WTC11 (cell line): ENCODE measurements around the gene SLC13A4. TPM values are rescaled to one million over a fixed set of nuclear protein-coding genes. Genes with fewer than 3 reads are reported as not detected.
"Not testable (repeated sequence)": the region's sequence is repeated elsewhere in the genome, so short reads cannot be mapped to it uniquely, and the experiment has no call there.

Experiments used
- ATAC-seq: fragments of 200-7000 bp; cut with Tn5 transposase; 2 replicates; pipeline ENCODE4 v1.10.0; 2021; ENCODE audit warnings: mild to moderate bottlenecking, moderate library complexity
- CTCF ChIA-PET: fragments of 300-600 bp; sonication (Branson Sonifier 250); formaldehyde crosslinking; loops from one replicate; lab custom pipeline; 2021; ENCODE audit warnings: antibody characterized with exemption; lab: Charles Lee
- POLR2A ChIA-PET: fragments of 350-600 bp; sonication (Branson Sonifier 250); formaldehyde crosslinking; loops from one replicate; lab custom pipeline; 2021; ENCODE audit warnings: antibody characterized with exemption; lab: Charles Lee
- DNase-seq: peaks from one replicate; pipeline ENCODE4 v3.0.0; 2021; ENCODE audit warnings: low spot score
- H3K27ac Mint-ChIP-seq: 2 replicates; pipeline ENCODE4 v1.8.0; 2021; ENCODE audit warnings: mixed read lengths
- H3K27me3 Mint-ChIP-seq: 2 replicates; pipeline ENCODE4 v1.8.0; 2021; ENCODE audit warnings: low read depth, mild to moderate bottlenecking, moderate library complexity, mixed read lengths
- H3K36me3 Mint-ChIP-seq: 2 replicates; pipeline ENCODE4 v1.8.0; 2021; ENCODE audit warnings: mixed read lengths
- H3K4me1 Mint-ChIP-seq: 2 replicates; pipeline ENCODE4 v1.8.0; 2022; ENCODE audit warnings: mixed read lengths
- H3K4me3 Mint-ChIP-seq: 2 replicates; pipeline ENCODE4 v1.8.0; 2021; ENCODE audit warnings: mild to moderate bottlenecking, moderate library complexity, mixed read lengths
- H3K9me3 Mint-ChIP-seq: 2 replicates; pipeline ENCODE4 v1.8.0; 2021; ENCODE audit warnings: mixed read lengths
- AR ChIP-seq: fragments of 250-450 bp; sonication (Bioruptor Pico); IDR thresholded peaks from 2 replicates; pipeline ENCODE4 v1.9.0; 2021; ENCODE audit warnings: mild to moderate bottlenecking
- ATF3 ChIP-seq: sonication (generic); formaldehyde crosslinking; conservative IDR thresholded peaks from 2 replicates; pipeline ENCODE4 v1.8.1; 2022; ENCODE audit warnings: mild to moderate bottlenecking, missing genetic modification reagents
- CBFB ChIP-seq: sonication (generic); formaldehyde crosslinking; IDR thresholded peaks from 2 replicates; pipeline ENCODE4 v1.8.1; 2022; ENCODE audit warnings: mild to moderate bottlenecking, low read depth, missing genetic modification reagents
- ELF4 ChIP-seq: sonication (generic); formaldehyde crosslinking; IDR thresholded peaks from 2 replicates; pipeline ENCODE4 v1.8.1; 2022; ENCODE audit warnings: low read depth, mild to moderate bottlenecking, moderate library complexity, missing genetic modification reagents
- MYBL2 ChIP-seq: sonication (generic); formaldehyde crosslinking; IDR thresholded peaks from 2 replicates; pipeline ENCODE4 v1.8.1; 2023; ENCODE audit warnings: mild to moderate bottlenecking, moderate library complexity, missing genetic modification reagents
- NFATC4 ChIP-seq: fragments of 250-450 bp; sonication (Bioruptor Pico); IDR thresholded peaks from 2 replicates; pipeline ENCODE4 v1.9.0; 2021; ENCODE audit warnings: mild to moderate bottlenecking
- NFYB ChIP-seq: sonication (generic); formaldehyde crosslinking; conservative IDR thresholded peaks from 2 replicates; pipeline ENCODE4 v1.8.0; 2022; ENCODE audit warnings: low read depth, missing genetic modification reagents
- PRRX2 ChIP-seq: fragments of 250-450 bp; sonication (Bioruptor Pico); IDR thresholded peaks from 2 replicates; pipeline ENCODE4 v1.8.0; 2021; ENCODE audit warnings: mild to moderate bottlenecking
- RELA ChIP-seq: sonication (generic); formaldehyde crosslinking; IDR thresholded peaks from 2 replicates; pipeline ENCODE4 v1.8.1; 2022; ENCODE audit warnings: missing genetic modification reagents, mild to moderate bottlenecking, borderline replicate concordance
- SOX15 ChIP-seq: fragments of 250-450 bp; sonication (Bioruptor Pico); IDR thresholded peaks from 2 replicates; pipeline ENCODE4 v1.9.0; 2021; ENCODE audit warnings: mild to moderate bottlenecking
- SP1 ChIP-seq: sonication (generic); formaldehyde crosslinking; conservative IDR thresholded peaks from 2 replicates; pipeline ENCODE4 v1.8.1; 2022; ENCODE audit warnings: missing genetic modification reagents
- ZNF121 ChIP-seq: sonication (generic); formaldehyde crosslinking; IDR thresholded peaks from 2 replicates; pipeline ENCODE4 v1.8.0; 2023; ENCODE audit warnings: missing genetic modification reagents
- ZNF416 ChIP-seq: fragments of 250-450 bp; sonication (Bioruptor Pico); IDR thresholded peaks from 2 replicates; pipeline ENCODE4 v1.9.0; 2021; ENCODE audit warnings: mild to moderate bottlenecking, inconsistent platforms
- ZSCAN18 ChIP-seq: fragments of 250-450 bp; sonication (Bioruptor Pico); IDR thresholded peaks from 2 replicates; pipeline ENCODE4 v2.1.2; 2022; ENCODE audit warnings: mild to moderate bottlenecking, moderate library complexity
- total RNA-seq: library from RNA; stranded (reverse); gene quantifications from 3 replicates; pipeline ENCODE4 v1.2.3, GENCODE V29; 2021
- TF ChIP-seq, protein P1 (sequence below): sonication (generic); formaldehyde crosslinking; IDR thresholded peaks from 2 replicates; pipeline ENCODE4 v1.8.1; 2022; ENCODE audit warnings: mild to moderate bottlenecking, missing genetic modification reagents, moderate library complexity, borderline replicate concordance
- TF ChIP-seq, protein P2 (sequence below): sonication (generic); formaldehyde crosslinking; IDR thresholded peaks from 2 replicates; pipeline ENCODE4 v1.8.1; 2023; ENCODE audit warnings: mild to moderate bottlenecking, missing genetic modification reagents, moderate library complexity
- TF ChIP-seq, protein P3 (sequence below): sonication (generic); formaldehyde crosslinking; IDR thresholded peaks from 2 replicates; pipeline ENCODE4 v1.8.1; 2022; ENCODE audit warnings: low read depth, mild to moderate bottlenecking, moderate library complexity, missing genetic modification reagents, borderline replicate concordance
- TF ChIP-seq, protein P4 (sequence below): fragments of 250-450 bp; sonication (Bioruptor Pico); IDR thresholded peaks from 2 replicates; pipeline ENCODE4 v1.9.0; 2021; ENCODE audit warnings: mild to moderate bottlenecking, borderline replicate concordance

The SLC13A4 gene
- total RNA-seq, 1 experiment from 2014 or later = 1.6 TPM

GRCh38 chr7:135693558-135693957 lies 34.4 kb downstream of the SLC13A4 start (continued):
- TF ChIP-seq, protein P1, sequence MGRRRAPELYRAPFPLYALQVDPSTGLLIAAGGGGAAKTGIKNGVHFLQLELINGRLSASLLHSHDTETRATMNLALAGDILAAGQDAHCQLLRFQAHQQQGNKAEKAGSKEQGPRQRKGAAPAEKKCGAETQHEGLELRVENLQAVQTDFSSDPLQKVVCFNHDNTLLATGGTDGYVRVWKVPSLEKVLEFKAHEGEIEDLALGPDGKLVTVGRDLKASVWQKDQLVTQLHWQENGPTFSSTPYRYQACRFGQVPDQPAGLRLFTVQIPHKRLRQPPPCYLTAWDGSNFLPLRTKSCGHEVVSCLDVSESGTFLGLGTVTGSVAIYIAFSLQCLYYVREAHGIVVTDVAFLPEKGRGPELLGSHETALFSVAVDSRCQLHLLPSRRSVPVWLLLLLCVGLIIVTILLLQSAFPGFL (CRISPR knock-in tag) = no peak
- TF ChIP-seq PRRX2 (CRISPR knock-in tag) = no peak
- TF ChIP-seq ZNF121 (CRISPR knock-in tag) = no peak
- no peak for TF ChIP-seq ELF4
- TF ChIP-seq RELA (CRISPR knock-in tag) = no peak
- no peak for TF ChIP-seq ATF3

- CTCF ChIA-PET, H3K36me3 Mint-ChIP-seq, DNase-seq, H3K9me3 Mint-ChIP-seq, H3K4me1 Mint-ChIP-seq, H3K27ac Mint-ChIP-seq, H3K27me3 Mint-ChIP-seq, H3K4me3 Mint-ChIP-seq, ATAC-seq: not testable (repeated sequence)
- POLR2A ChIA-PET = interaction anchor here (0.7 kb wide), 1 partner anchor 30 kb away, joined by 3 read pairs; the partner anchor contains the start of gene STMP1
Observed at GRCh38 chr7:135692606-135693005, 35.4 kb downstream of the SLC13A4 start.

DNA sequence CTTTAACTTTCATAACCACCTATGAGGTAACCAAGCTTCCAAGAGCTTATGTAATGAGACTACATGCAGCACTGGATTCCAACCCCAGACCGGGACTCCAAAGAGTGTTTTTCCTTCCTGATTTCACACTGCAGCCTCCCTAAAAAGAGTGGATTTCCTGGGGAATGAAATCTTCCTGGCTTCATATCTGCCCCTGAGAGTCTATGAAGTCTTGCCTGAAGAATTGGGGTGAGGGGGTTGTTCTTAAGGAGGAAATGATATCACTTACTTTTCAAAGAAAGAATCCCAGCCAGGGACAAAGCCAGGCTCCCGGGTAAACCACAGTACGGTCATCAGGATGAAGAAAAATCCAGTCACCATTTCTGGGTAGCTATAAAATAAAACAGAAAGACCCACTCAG lies 35.9 kb downstream of the SLC13A4 start:
- CTCF ChIA-PET = interaction anchor here (0.7 to 2.7 kb wide), 2 partner anchors 13 to 19 kb away, joined by 3 to 8 read pairs; no protein-coding TSS in a partner anchor
- Mint-ChIP-seq H3K36me3 (peaks cover 8% of the 10 kb centered on the region), H3K27ac (no peak overlapping the region; the same call in 1 of the 2 replicates), H3K9me3 (no peaks in the 10 kb centered on the region), H3K27me3 (no peaks in the 10 kb centered on the region), H3K4me1 (peaks cover under 1% of the 10 kb centered on the region), H3K4me3 (no peak overlapping the region)
- no peak for ATAC-seq
- no peak for DNase-seq
- POLR2A ChIA-PET = no interaction called here
- TF ChIP-seq CBFB (CRISPR knock-in tag) (no peak), AR (CRISPR knock-in tag) (no peak), PRRX2 (CRISPR knock-in tag) (no peak), SP1 (no peak), NFYB (CRISPR knock-in tag) (no peak), ZSCAN18 (CRISPR knock-in tag) (no peak), MYBL2 (CRISPR knock-in tag) (no peak), RELA (CRISPR knock-in tag) (no peak), ZNF416 (no peak), SOX15 (no peak), NFATC4 (no peak)
- TF ChIP-seq, protein P2, sequence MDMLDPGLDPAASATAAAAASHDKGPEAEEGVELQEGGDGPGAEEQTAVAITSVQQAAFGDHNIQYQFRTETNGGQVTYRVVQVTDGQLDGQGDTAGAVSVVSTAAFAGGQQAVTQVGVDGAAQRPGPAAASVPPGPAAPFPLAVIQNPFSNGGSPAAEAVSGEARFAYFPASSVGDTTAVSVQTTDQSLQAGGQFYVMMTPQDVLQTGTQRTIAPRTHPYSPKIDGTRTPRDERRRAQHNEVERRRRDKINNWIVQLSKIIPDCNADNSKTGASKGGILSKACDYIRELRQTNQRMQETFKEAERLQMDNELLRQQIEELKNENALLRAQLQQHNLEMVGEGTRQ = no peak
- TF ChIP-seq, protein P3, sequence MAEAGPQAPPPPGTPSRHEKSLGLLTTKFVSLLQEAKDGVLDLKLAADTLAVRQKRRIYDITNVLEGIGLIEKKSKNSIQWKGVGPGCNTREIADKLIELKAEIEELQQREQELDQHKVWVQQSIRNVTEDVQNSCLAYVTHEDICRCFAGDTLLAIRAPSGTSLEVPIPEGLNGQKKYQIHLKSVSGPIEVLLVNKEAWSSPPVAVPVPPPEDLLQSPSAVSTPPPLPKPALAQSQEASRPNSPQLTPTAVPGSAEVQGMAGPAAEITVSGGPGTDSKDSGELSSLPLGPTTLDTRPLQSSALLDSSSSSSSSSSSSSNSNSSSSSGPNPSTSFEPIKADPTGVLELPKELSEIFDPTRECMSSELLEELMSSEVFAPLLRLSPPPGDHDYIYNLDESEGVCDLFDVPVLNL = no peak
- TF ChIP-seq, protein P4, sequence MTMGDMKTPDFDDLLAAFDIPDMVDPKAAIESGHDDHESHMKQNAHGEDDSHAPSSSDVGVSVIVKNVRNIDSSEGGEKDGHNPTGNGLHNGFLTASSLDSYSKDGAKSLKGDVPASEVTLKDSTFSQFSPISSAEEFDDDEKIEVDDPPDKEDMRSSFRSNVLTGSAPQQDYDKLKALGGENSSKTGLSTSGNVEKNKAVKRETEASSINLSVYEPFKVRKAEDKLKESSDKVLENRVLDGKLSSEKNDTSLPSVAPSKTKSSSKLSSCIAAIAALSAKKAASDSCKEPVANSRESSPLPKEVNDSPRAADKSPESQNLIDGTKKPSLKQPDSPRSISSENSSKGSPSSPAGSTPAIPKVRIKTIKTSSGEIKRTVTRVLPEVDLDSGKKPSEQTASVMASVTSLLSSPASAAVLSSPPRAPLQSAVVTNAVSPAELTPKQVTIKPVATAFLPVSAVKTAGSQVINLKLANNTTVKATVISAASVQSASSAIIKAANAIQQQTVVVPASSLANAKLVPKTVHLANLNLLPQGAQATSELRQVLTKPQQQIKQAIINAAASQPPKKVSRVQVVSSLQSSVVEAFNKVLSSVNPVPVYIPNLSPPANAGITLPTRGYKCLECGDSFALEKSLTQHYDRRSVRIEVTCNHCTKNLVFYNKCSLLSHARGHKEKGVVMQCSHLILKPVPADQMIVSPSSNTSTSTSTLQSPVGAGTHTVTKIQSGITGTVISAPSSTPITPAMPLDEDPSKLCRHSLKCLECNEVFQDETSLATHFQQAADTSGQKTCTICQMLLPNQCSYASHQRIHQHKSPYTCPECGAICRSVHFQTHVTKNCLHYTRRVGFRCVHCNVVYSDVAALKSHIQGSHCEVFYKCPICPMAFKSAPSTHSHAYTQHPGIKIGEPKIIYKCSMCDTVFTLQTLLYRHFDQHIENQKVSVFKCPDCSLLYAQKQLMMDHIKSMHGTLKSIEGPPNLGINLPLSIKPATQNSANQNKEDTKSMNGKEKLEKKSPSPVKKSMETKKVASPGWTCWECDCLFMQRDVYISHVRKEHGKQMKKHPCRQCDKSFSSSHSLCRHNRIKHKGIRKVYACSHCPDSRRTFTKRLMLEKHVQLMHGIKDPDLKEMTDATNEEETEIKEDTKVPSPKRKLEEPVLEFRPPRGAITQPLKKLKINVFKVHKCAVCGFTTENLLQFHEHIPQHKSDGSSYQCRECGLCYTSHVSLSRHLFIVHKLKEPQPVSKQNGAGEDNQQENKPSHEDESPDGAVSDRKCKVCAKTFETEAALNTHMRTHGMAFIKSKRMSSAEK (CRISPR knock-in tag) = no peak
